Skeletal muscle cell (primary cell): ENCODE data around the gene ARHGAP22.

Experiments used
- DNase-seq: peaks from one replicate; pipeline ENCODE4 v3.0.0-alpha.2; 2010; ENCODE audit warnings: low read depth
- H3K4me3 ChIP-seq: 2 replicates; pipeline ENCODE4 v1.5.1; 2011; ENCODE audit warnings: low read depth, mild to moderate bottlenecking, control low read depth, low read length, moderate library complexity

Gene ARHGAP22

DNA sequence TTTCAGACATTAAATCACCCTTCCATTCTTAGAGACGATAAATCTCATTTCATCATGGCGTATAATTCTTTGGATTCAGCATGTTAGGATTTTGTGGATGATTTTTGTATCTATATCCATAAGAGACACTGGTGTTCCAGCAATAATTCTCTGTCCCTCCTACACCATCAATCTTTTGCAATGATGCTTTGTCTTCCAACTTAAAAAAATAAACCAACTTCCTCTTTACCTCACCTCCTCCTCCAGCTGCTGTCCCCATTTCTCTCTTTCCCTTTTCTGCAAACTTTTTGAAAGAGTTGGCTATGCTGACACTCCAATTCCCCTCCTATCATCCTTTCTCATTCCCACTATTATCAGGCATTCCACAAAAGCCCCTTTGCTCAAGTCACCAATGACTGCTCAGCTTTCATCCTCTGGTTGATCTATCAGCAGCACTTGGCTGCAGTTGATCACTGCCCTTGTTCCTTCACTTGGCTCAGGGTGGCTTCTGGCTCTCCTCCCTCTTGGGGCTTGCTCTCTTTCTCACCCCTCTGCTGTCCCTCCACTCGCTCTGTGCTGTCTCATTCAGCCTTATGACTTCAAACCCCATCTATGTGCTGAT is 130.0 kb downstream of the ARHGAP22 start:
- H3K4me3 ChIP-seq: no peak overlapping the region
- no peak for DNase-seq

GRCh38 chr10:48473704-48474103 is 131.2 kb downstream of the ARHGAP22 start:
- DNase-seq: no peak
- H3K4me3 ChIP-seq: no peak overlapping the region

DNA sequence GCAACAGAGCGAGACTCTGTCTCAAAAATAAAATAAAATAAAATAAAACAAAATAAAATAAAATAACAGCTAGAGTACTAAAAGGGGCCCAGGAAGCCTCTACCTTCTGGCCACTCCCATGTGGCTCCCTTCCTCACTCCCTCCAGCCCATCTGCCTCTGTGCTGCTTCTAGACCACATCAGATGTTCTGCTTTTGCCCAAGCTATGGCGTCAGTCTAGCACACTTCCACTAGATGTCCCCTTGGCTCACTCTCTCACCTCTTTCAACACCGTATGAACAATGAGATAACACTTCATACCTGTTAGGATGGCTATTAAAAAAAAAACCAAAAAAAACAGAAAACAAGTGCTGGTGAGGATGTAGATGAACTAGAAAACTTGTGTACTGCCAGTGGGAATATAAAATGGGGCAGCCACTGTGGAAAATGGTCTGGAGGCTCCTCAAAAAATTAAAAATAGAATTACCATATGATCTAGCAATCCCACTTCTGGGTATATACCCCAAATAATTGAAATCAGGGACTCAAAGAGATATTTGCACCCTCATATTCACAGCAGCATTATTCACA is 132.3 kb downstream of the ARHGAP22 start:
- no peak for DNase-seq
- no peak overlapping the region for H3K4me3 ChIP-seq

DNA sequence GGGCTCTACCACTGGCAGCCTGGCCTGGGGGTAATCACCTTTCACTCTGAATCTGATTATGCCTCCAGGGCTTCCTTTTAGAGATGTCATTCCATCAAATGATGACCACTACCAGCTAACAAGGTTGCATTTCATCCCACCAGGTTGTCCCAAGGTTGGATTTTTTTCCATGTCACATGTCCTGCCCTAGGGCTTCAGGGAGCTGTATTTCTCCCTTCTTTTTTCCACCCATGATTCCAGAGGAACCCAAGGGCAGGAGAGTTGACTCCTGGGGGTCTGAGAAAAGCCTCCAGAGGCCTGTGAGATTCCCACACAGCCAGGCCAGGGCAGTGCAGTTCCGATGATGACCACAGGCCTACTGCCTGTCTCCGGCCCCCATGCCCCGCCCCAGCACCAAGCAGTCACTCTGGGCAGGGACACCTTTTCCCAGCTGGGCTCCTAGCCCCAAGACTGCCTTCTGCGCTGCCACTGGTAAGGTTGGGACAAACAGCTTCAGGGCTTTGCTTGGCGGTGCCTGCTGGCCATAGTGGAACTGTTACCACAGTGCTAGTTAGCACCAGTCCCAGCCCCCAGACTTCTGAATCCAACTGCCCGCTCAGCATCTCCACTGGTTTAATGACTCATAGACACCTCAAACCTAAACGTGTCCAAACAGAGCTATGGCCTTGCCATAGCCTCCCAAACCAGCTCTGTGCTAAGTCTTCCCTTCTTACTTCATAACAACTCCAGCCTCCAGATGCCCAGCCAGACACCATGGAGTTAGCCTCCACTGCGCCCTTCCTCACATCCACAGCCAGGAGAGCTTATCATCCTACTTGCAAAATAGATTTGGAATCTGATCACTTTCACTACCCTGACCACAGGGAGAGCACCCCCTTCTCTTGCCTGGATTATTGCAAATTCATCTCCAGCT is 133.7 kb downstream of the ARHGAP22 start:
- DNase-seq: no peak
- H3K4me3 ChIP-seq: no peak overlapping the region

DNA sequence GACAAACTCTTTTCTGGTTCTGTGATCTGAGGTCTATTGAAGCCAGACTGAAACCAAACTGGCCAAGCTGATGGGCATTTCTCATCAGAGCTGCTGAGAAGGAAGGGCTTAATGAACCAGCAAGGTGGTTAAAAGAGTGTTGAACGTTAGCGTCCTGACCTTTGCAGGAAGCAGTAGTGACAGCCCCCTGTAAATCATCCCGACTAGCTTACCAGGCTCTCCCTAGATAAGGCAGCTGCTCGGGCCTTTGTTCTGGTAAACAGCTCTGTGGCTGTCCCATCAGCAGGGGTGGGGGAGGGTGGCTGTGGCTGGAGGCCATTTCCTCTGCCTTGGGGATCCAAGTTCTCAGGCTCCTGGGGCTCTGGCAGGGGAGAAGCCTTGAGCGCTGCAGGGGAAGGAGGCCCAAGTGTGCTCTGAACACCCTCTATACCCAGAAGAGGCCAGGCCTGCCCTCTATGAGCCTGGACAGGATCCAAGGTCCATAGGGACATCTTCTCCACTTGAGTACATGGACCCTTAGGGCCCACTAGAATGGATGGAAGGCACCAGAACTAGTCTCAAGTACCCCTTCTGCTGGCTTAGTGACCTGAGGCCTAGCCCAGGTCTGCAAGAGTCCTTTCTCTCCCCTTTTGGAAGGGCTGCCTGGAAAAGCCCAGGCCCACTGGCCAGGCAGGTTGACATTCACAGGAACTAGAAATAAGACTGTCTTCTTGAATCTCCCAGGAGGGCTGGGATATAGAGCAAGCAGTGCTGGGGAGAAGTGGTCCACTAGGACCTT is 134.6 kb downstream of the ARHGAP22 start:
- H3K4me3 ChIP-seq: no peak overlapping the region
- DNase-seq: no peak

DNA sequence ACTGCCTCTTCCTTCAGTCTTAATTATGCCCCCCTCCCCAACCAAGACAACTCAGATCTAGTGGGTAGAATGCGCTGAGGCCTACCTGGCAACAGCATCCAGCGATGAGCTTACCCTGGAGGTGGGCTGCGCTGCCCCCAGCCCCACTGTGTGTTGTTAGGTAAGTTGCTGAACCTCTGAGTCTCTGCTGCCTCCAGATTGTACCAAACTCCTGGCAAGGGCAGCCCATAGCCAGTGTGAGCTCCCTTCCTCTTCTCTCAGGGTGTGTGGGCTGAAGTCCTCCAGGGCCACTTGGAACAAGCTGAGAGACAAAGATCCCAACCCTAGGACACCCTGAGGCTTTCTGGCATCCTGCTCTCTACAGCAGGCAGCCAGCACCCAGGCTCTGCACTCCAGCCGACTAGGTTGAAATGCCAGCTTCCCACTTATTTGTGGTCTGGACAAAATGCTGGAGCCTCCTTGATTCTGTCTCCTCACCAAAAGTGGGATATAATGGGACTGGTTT is 135.3 kb downstream of the ARHGAP22 start:
- DNase-seq: no peak
- H3K4me3 ChIP-seq: no peak overlapping the region

DNA sequence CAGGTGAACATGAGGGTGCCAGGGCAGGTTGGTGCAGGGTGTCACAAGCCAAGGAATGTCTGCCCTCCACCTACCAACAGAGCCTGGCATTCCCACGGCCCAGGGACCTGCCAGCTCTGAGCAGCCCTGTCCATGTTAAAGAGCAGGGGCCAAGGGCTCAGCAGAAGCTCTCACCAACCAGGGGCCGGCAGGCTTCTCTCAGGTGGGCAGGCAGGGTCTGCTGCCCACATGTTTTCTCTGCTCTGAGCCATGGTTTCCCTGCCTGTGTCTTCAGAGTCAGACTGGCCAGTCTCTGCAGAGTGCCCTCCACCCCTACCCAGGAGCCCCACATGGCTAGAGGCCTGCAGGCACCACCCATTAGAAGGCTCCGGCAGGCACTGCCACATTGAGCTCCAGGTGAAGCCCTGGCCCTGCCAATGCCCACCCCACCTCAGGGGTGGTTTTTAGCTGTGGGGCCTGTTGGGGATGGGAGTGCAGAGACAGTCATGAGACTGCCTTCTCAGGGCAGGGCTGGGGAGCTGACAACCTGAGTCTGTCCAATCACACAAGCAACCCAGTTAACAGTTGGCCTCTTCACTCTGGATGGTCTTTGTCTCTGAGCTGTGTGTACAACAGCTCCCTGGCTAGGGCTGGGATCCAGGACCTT is 135.9 kb downstream of the ARHGAP22 start:
- no peak for DNase-seq
- no peak overlapping the region for H3K4me3 ChIP-seq

DNA sequence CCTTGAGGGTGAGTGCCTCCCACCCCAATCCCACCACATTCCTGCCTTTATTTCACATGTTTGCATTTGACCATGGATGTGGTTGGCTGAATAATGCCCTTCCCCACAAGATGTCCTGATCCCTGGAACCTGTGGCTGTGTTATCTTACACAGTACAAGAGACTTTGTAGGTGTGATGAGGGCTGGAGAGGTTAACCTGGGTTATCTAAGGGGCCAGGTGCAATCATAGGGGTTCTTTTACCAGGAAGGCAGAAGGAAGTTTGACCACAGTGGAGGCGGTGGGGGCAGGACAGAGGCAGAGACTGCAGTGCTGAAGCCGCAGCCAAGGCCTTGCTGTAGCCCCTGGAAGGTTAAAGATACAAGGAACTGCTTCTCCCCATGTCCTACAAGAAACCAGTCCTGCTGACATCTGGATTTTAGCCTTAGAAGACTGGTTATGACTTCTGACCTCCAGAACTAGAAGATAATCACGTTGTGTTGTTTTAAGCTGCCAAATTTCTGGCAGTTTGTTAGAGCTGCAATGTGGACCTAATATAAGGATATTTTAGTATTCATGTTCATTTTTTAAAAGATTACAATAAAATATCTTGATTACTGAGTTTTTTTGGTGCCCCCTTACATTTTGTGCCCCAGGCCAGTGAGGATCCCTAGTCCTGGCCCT is 136.6 kb downstream of the ARHGAP22 start:
- DNase-seq: no peak
- no peak overlapping the region for H3K4me3 ChIP-seq

DNA sequence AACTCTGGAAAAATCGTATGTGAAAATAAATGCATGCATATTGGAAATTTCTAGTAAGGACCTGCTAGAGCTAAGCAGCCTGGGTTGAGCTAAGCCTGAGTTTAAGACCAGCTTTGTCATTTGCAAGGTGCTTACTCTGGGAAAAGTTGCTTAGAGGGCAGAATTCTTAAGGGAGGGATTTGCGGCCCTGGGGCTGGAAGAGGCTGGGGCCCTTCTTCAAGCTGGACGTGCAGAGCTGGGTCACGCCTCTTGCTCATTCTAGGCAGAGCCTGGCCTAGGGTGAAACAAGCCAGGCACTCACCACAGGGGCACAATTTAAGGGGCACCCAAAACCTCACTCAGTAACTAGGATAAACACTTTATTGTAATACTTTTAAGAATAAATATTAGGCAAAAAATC is 137.2 kb downstream of the ARHGAP22 start:
- no peak overlapping the region for H3K4me3 ChIP-seq
- no peak for DNase-seq

DNA sequence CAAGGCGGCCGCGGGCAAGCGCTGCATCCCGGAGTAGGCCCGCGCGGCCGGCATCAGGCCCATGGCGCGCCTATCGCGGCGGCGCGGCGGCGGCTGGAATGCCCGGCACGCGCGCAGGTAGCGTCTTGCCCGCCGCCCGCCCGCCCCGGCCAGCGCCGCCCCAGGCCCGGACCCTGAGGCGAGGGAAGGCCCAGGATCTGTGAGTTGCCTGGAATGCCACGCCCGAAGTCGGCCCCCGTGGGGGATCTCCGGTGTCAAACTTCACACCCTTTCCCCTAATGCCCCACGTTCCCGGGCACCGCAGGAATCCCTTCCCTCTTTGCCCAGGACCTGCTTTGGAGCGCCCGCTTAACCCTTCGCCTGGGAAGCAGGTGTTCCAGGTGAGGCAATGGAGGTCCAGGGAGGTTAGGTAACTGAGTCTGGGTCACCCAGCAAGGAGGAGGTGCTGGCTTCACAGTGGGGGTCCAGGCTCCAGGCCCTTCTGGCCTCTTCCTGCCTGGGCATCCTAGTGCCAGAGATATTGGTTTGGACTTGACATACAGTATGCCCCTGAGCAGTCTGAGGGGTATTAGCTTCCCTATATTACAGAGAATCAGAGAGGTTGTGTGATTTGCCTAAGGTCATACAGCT is 138.1 kb downstream of the ARHGAP22 start:
- DNase-seq: no peak
- H3K4me3 ChIP-seq: no peak overlapping the region

GRCh38 chr10:48465860-48466521 is 138.9 kb downstream of the ARHGAP22 start:
- DNase-seq: no peak
- H3K4me3 ChIP-seq: no peak overlapping the region

- H3K4me3 ChIP-seq: no peak overlapping the region
- DNase-seq: no peak
Observed at GRCh38 chr10:48464871-48465736, 139.8 kb downstream of the ARHGAP22 start.

- no peak for DNase-seq
- no peak overlapping the region for H3K4me3 ChIP-seq
Observed at GRCh38 chr10:48464121-48464870, 140.6 kb downstream of the ARHGAP22 start.

DNA sequence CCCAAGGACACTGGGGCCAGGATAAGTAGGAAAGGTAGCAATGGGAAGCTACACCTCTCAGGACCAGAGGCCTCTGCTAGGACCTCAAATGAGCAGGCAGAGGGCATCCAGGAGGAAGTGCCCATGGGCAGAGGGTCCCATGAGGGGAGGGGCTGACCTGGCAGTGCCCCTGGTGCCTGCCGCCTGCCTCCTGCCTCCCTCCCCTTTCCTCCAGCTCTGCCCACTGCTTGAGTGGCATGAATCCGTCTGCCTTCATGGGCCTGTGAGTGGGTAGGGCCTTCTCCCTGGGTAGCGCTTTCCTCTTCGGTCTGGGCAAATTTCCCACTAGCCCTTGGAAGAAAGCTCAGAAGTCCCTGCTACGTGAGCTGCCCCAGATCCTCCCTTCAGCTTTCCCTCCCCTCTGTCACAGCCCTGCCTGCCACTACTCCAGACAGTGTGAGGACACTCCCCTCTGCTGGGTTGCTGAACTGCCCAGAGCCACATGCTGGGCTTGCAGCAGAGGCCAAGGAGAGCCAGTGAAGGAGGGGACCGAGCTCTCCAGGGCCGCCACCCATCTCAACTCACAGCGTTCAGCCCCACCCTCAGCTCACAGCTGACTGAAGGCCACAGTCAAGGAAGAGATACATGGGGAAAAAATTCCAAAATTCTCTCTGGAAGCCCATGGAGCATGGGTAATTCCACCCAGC is 141.4 kb downstream of the ARHGAP22 start:
- DNase-seq: no peak
- no peak overlapping the region for H3K4me3 ChIP-seq

DNA sequence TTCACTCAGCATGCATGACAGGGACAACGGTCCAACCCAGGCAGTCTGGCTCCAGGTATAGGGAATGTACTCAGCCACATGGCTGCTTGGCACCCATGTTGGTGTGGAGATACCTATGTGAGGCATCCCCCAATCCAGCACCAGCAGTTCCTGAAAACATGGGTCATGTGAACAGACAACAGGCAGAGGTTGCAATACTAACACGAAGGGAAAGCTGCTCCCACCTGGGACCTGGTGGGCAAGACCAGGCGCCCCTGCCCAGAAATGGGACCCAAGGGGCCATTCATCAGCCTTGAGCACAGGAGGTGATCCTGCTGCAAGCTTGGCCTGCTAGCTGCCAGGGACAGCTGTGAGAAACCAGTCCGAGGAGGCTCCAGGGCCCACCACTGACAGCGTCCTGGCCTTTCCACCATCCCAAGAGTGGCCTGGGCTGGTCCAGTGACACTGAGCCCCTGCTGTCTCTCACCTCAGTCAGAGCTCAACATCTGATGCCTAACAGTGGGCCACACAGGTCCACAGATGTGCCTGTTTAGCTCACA is 142.3 kb downstream of the ARHGAP22 start:
- no peak overlapping the region for H3K4me3 ChIP-seq
- no peak for DNase-seq
